GM12874 (cell line): ENCODE results near the gene ODAD4.

Experiments
- CTCF ChIP-seq: IDR thresholded peaks from 2 replicates; pipeline ENCODE4 v1.5.1; 2011; ENCODE audit warnings: low read depth, mild to moderate bottlenecking, control low read depth, low read length, moderate library complexity; ENCODE audit not compliant: insufficient read depth

ODAD4 gene

GRCh38 chr17:41894791-41895331 lies 35.6 kb upstream of the ODAD4 start:
- no peak for TF ChIP-seq CTCF

GRCh38 chr17:41895617-41896016 lies 34.8 kb upstream of the ODAD4 start:
- TF ChIP-seq CTCF = no peak

GRCh38 chr17:41896726-41897125 lies 33.7 kb upstream of the ODAD4 start:
- TF ChIP-seq CTCF = no peak

GRCh38 chr17:41901646-41902045 lies 28.8 kb upstream of the ODAD4 start:
- no peak for TF ChIP-seq CTCF

GRCh38 chr17:41904242-41904841 lies 26.1 kb upstream of the ODAD4 start:
- TF ChIP-seq CTCF = no peak

GRCh38 chr17:41905172-41905571 lies 25.2 kb upstream of the ODAD4 start:
- TF ChIP-seq CTCF = no peak

GRCh38 chr17:41906465-41907184 lies 23.8 kb upstream of the ODAD4 start:
- TF ChIP-seq CTCF = no peak
